ENCODE data around the gene SIRPB2. TPM values are rescaled to one million over a fixed set of nuclear protein-coding genes. Genes with fewer than 3 reads are reported as not detected.
A peak's percentile ranks its signal among the peaks of the same experiment; 100 is the strongest.

SIRPB2 gene
- total RNA-seq, 3 donors from 2014 or later = 0.87 to 5.4 (median 3.4) TPM

DNA sequence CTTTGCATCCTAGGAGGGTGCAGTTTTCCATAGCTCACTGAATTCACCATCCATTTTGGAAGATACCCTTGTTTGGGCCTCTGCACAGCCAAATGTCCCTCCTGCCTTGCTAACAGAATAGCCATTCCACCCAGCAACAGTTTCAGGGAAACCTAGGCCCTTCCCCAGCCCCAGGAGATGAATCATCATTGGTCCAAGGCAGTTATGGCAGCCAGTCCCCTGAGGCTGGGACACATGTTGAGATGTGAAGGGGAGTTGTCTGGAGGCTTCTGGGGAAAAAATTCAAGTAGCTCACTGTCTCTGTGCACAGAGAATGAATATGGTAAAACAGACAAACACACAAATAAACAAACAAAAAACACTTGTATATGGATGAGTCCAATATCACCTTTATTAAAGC is 17.4 kb upstream of the SIRPB2 start:
- no peak for DNase-seq
- Histone ChIP-seq H3K4me1 (ENCODE audit: low read depth) (no peaks in the 10 kb centered on the region), H3K9me3 (no peaks in the 10 kb centered on the region), H3K4me3 (no peak overlapping the region), H3K36me3 (ENCODE audit: low read depth) (no peaks in the 10 kb centered on the region)
- TF ChIP-seq, protein P1, sequence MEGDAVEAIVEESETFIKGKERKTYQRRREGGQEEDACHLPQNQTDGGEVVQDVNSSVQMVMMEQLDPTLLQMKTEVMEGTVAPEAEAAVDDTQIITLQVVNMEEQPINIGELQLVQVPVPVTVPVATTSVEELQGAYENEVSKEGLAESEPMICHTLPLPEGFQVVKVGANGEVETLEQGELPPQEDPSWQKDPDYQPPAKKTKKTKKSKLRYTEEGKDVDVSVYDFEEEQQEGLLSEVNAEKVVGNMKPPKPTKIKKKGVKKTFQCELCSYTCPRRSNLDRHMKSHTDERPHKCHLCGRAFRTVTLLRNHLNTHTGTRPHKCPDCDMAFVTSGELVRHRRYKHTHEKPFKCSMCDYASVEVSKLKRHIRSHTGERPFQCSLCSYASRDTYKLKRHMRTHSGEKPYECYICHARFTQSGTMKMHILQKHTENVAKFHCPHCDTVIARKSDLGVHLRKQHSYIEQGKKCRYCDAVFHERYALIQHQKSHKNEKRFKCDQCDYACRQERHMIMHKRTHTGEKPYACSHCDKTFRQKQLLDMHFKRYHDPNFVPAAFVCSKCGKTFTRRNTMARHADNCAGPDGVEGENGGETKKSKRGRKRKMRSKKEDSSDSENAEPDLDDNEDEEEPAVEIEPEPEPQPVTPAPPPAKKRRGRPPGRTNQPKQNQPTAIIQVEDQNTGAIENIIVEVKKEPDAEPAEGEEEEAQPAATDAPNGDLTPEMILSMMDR (IDR thresholded peaks at IDR 0.05) = no peak
- intact Hi-C loops (cut with DNase I, micrococcal nuclease) = no loop called here
- no peak for ATAC-seq

DNA sequence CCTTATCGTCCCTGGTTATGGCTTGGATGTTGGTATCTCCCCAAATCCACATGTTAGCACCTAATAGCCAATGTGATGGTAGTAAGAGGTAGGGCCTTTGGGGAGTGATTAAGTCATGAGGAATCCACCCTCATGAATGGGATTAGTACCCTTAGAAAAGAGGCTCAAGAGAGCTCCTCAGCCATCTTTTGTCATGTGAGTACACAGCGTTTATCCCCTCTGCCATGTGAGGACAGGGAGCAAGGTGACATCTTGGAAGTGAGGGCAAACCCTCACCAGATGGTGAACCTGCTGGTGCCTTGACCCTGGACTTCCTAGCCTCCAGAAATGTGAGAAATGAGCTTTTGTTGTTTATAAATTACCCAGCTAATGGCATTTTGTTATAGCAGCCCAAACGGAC is 16.1 kb upstream of the SIRPB2 start:
- ATAC-seq (no peak), DNase-seq (no peak)
- Histone ChIP-seq H3K9me3 (no peaks in the 10 kb centered on the region), H3K4me3 (no peak overlapping the region), H3K4me1 (ENCODE audit: low read depth) (no peaks in the 10 kb centered on the region), H3K36me3 (ENCODE audit: low read depth) (no peaks in the 10 kb centered on the region)
- TF ChIP-seq, protein P1 (IDR thresholded peaks at IDR 0.05) = no peak
- intact Hi-C loops (cut with DNase I, micrococcal nuclease) = no loop called here

DNA sequence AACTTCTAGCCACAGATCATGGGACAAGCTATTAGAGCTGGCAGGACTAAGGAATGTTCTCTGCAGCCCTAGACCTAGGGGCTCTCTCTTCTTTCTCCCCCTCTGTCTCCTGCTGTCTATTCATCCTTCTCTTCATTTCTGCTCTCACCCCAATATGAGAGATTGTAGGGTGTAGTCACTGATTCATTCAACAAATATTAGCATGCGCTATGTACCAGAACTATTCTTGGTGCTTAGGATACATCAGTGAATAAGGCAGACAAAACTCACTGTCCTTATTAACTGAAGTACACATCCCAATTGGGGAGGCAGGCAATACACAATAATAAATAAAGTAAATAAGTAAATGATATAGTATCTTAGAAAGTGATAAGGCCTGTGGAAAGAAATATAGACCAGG is 14.7 kb upstream of the SIRPB2 start:
- ATAC-seq (no peak), DNase-seq (no peak)
- TF ChIP-seq, protein P1 (IDR thresholded peaks at IDR 0.05) = no peak
- Histone ChIP-seq H3K9me3 (no peaks in the 10 kb centered on the region), H3K4me3 (no peak overlapping the region), H3K4me1 (ENCODE audit: low read depth) (no peaks in the 10 kb centered on the region), H3K36me3 (ENCODE audit: low read depth) (no peaks in the 10 kb centered on the region)
- intact Hi-C loops (cut with DNase I, micrococcal nuclease) = no loop called here

DNA sequence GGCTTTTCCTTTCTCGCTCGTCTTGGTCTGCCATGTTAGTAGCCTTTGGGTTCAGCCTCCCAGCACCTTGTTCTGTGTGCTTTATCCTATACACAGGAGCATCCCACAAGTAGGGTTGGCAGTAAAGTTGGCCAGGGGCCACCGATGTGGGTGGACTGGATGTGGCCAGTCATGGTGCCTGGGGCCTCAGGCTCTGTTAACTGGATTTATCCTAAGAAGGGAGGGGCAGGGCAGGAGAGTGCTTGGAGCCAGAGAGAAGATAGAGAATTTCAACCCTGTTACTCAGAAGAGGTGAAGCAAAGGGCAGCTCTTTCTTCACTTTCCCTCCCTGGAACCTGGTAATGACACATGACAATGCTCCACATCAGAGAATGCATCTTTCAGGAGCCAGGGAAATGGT is 14.1 kb upstream of the SIRPB2 start:
- no peak for ATAC-seq
- H3K9me3 ChIP-seq = no peaks in the 10 kb centered on the region
- H3K4me3 ChIP-seq = no peak overlapping the region
- no peak for DNase-seq
- TF ChIP-seq, protein P1 (IDR thresholded peaks at IDR 0.05) = no peak
- no peaks in the 10 kb centered on the region for H3K4me1 ChIP-seq (ENCODE audit: low read depth)
- no peaks in the 10 kb centered on the region for H3K36me3 ChIP-seq (ENCODE audit: low read depth)
- intact Hi-C loops (cut with DNase I, micrococcal nuclease) = no loop called here

DNA sequence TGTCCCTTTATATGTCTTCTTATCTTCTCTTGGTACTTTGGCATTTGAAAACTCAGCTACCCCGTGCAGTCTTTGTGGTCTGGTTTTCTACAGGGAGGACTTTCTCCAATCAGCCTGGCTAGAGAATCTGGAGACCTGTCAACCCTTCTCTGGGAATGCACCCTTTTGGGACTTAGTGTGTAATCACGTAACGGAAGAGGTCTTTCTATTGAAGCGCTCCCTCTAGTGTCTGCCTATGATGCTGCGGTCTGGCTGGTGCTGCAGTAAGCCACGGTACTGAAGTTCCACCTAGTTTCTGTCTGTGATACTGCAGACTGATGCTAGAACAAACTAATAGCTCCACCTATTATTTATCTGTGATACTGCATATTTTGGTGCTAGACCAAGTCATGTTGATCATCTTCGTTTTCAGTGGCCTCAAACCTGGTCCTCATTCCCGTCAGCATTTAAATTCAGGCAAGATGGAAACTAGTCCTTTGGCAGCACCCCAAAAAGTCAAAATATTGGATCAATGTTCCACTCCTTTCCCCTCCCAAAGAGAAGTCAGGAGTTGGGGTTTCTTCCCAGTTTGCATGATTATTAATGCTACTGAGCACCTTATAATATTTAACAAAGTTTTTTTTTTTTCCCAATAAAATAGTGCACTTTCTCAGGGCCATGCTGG is 12.5 kb upstream of the SIRPB2 start:
- peak; percentile 100 for ATAC-seq
- TF ChIP-seq, protein P1 (IDR thresholded peaks at IDR 0.05) = peak; percentile 76

DNA sequence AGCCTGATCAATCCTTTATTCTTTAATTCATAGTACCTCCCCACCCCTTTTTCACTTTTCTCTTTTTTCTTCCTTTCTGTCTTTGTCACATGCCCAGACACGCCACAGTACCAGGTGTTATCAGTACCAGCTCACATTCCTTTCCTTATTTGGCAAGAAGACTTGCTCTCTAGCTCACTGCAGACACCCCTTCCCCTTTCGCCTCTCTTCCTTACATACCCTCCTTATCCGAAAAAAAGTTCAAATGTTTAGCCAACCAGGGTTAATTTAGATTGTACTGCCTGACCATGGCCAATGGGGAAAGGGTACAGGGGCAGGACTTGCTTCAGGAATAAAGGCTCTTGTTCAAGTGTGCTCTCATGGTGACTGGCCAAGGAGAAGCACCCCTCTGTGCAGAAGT is 9.3 kb upstream of the SIRPB2 start:
- no peak for DNase-seq
- intact Hi-C loops (cut with DNase I, micrococcal nuclease) = no loop called here

More for the DNA sequence above, 12.5 kb upstream of the SIRPB2 start:
- no peak overlapping the region for H3K4me3 ChIP-seq
- no peaks in the 10 kb centered on the region for H3K9me3 ChIP-seq
- intact Hi-C loops (cut with DNase I, micrococcal nuclease) = no loop called here
- peak; percentile 60 to 88 (median 72) for DNase-seq
- H3K4me1 ChIP-seq (ENCODE audit: low read depth) = no peaks in the 10 kb centered on the region
- no peaks in the 10 kb centered on the region for H3K36me3 ChIP-seq (ENCODE audit: low read depth)

More for the DNA sequence above, 9.3 kb upstream of the SIRPB2 start:
- Histone ChIP-seq H3K4me3 (no peak overlapping the region), H3K9me3 (no peaks in the 10 kb centered on the region), H3K4me1 (ENCODE audit: low read depth) (no peaks in the 10 kb centered on the region), H3K36me3 (ENCODE audit: low read depth) (no peaks in the 10 kb centered on the region)
- no peak for ATAC-seq
- TF ChIP-seq, protein P1 (IDR thresholded peaks at IDR 0.05) = no peak

All from mucosa of descending colon (tissue), 3 donors.